HS-27A (cell line): Measurements from ENCODE around the gene SLC25A19.
"Not testable (repeated sequence)": the region's sequence is repeated elsewhere in the genome, so short reads cannot be mapped to it uniquely, and the experiment has no call there.

Experiments used
- DNase-seq: peaks from one replicate; pipeline ENCODE4 v3.0.0-alpha.2; 2012; ENCODE audit warnings: low read depth, missing footprints

SLC25A19 gene

DNA sequence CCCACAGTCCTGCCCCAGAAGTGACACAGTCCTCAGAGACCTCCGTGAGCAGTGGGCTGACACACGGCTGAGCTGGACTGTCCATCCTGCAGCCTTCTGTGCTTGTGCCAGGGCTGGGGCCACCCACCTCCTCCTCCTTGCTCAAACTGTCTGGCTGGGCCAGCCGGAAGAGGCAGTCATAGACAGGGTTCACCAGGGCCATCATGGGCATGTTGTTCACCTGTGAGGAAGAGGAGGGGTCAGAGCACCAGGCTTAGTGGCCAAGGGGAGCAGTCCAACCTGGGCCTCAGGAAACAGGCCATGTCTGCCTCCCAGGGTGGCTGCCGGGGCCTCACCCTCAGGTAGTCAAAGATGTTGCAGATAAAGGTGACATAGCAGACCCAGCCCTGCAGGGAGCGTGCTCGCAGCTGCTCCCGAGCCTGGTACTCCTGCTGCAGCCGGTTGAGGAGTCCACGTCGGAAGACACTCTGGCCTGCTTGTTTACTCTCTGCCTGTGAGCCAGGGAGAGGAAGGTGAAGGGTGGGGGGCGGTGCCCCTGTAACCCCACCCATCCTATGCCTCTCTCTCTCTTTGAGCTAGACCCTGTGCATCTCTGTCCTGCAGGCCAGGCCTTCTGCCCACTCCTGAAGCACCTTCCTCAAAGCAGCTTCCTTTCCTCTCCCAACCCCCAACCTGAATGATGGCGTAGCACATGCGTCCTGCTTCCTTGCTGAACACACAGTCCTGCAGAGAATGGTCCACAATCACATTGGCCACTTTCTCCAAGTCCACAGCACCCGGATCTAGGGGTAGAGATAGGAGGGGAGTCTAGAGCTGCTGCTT, 21.6 kb downstream of the SLC25A19 start:
- no peak for DNase-seq

DNA sequence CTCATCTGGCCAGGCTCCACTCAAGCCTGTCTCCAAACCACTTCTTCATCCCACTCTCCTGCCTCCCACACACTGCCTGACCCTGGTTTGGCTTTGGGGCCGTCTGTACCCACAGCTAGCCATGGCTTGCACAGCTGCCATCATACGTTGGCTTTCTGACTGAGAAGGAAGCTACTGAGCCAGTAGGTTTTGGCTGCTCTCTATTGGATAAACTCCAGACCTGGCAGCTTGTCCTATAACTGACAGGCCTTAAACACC, 22.2 kb downstream of the SLC25A19 start:
- DNase-seq = no peak

DNA sequence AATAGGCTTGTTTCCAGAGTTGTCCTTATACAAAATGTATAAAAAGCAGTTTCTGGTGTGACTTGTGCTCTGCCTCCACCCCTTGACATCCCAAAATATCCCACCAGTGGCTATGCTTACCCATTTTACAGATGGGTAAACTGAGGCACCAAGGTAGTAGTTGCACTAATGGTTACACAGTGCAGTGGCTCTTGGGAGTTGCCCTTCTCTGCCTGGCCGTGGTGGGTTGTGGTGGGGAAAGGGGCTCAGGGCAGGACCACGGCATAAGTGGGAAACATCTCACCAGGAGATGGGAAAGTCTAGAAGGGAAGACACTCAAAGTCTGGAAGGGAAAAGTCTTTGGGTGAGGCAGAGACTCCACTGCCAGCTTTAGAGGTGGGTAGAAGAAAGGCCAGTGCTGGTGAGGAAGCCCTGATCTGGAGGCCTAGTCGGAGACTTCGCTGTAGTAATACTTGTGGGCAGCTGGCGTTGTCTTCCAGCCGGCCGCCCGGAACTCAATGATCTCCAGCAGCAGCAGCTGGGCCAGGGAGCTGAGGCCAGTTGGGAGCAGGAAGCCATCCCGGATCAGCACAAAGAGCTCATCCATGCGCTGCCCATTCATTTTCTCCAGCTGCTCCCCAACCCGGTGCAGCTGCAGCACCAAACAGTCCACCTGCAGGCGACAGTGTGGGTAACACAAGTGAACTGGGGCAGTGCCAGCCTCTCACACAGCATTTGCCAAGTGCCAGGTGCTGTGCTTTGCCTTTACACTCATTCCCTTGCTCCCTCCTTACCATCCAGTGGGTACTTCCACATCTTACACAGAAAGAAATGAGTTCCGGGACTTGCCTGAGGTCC, 22.7 kb downstream of the SLC25A19 start:
- DNase-seq = no peak

DNA sequence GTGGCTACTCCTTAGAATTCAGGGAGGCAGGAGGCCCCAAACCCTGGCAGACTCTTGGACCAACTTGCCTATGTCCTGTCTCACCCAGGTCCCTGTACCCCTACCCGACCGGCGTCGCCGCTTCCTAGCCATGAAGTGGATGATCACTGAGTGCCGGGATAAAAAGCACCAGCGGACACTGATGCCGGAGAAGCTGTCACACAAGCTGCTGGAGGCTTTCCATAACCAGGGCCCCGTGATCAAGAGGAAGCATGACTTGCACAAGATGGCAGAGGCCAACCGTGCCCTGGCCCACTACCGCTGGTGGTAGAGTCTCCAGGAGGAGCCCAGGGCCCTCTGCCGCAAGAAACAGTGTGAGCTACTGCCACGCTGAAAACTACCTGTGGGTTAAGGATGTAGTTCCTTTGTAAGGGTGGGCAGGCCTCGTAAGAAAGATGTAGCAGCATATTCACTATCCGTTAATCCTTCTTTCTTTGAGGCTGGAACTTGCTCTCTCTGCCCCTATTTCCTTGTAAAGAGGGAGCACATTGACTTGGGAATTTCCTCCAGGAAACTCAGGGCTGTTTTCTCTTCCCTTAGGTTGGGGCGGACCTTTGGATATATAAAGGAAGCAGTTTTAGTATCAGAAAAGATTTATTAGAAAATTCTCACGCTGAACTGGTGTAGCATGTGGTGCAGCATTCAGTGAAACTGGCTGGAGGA, 23.5 kb downstream of the SLC25A19 start:
- no peak for DNase-seq

DNA sequence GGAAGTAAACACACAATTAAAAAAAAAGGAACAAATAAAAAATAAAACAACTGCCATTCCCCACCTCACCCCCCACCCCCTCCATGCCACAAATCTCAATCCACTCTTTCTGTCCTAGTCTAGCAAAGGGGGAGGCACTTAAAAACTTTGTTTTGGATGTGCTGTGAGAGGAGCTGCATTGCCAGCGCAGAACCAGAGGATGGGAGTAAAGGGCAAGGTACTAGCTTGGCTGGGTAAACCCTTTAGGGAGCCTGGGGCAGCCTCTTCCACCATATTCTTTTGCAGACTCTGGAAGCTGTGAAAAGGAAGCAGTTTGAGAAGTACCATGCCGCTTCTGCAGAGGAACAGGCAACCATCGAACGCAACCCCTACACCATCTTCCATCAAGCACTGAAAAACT, 26.2 kb downstream of the SLC25A19 start:
- no peak for DNase-seq

DNA sequence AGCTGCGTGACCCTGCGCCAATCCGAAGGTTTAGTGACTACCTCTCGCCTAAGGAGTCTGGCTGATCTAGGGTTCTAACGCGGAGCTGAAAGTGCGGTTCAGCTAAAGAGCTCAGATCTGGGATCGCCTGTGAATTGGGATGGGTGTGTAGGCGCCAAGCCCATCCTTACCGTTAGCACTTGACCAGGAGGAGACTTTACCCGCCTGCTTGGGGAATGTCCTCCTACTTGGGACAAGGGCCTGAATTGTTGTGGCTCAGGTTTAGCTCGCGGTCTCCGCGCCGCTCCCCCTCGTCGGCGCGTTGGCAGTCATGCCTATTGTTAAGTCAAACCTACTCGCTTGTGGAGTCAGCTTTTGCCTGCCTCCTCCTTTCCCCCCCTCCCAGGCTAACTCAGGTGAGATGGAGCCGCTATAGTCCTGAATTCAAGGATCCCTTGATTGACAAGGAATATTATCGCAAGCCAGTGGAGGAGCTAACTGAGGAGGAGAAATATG, 27.1 kb downstream of the SLC25A19 start:
- no peak for DNase-seq

DNA sequence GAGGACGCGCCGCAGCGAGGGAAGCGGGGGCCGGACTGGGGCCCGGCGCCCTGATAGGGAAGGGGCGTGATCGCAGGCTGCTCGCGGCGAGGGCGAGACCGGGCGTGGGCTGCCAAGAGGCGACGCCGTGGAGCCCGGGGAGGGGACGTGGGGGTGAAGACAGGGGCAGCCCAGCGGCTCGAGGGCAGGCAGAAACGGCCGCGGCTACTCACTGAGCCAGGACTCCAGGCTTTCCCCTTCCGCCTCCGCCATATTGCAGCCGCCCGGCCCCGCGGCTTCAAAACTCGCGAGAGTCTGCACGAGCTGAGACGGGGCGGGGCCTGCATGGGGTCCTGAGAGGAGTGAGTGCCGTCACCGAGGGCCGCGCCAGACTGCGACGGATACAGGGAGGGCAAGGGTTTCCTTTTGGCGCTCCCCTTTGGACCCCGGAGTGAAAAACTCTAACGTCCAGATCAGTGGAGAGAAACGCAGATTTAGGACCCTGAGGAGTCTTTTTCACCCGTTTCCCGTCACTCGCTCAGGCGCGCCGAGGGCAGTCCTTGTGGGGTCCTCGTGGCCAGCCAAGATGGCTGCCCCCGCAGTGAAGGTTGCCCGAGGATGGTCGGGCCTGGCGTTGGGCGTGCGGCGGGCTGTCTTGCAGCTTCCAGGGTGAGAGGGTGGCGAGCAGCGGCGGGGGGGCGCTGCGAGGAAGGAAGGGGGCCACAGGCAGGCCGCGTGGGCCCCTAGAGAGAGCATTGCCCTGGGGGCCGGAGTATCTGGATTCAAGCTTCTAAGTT, 27.7 kb downstream of the SLC25A19 start, which contains the start of the genes GGA3 and MRPS7:
GGA3 (minus strand) TSS at position 271 of the 776 bp plus-strand sequence; CDS start at position 252, 19 bp downstream.
MRPS7 (plus strand) TSS at position 544 of the 776 bp plus-strand sequence; CDS start at position 566, 22 bp downstream.
- DNase-seq = peak; percentile 66

DNA sequence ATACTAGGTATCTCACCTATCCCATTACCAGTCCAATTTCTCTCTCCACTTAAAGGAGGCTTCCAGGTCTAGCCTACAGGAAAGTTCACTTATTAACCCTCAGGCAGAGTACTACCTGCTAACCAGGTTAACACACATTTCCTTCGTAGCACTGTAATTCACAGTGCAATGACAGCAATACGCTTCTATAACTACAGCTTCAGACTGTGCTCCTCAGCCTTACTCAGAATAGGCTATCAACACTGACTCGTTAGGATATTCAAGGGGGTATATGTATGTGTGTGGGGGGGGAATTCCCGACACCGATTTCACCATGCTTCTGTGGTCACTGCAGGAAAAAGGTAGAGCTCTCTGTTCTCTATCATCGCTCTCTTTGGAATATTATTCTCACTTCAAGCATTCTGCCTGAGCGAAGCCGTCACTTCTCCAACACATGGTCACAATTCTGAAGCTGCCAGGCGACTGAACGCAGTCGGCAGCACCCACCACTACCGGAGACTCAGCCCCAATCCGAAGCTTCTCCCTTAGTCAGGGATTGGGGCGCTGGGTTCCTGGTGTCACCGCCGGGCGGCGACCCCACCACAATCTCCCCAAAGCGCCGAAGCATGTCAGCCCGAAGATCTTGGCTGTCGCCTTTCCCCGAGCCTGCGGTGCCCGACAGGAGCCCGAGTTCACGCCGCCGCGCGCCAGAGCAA, 28.4 kb downstream of the SLC25A19 start:
- no peak for DNase-seq

DNA sequence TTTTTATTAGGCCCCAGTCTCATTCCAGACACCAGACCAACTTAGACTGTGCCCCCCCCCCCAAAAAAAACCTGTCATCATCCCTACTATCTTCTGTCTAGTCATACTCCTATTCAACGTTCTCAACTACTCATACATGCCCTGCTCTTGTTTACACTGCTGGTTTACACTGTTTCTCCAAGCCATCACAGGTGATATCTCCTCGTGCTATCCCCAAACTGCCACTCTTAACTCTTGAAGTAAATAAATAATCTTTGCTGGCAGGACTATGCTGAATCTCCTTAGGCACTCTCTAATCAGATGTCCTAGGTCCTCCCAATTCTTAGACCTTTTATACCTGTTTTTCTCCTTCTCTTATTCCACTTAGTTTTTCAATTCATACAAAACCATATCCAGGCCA, 32.0 kb downstream of the SLC25A19 start:
- DNase-seq = not testable (repeated sequence)

DNA sequence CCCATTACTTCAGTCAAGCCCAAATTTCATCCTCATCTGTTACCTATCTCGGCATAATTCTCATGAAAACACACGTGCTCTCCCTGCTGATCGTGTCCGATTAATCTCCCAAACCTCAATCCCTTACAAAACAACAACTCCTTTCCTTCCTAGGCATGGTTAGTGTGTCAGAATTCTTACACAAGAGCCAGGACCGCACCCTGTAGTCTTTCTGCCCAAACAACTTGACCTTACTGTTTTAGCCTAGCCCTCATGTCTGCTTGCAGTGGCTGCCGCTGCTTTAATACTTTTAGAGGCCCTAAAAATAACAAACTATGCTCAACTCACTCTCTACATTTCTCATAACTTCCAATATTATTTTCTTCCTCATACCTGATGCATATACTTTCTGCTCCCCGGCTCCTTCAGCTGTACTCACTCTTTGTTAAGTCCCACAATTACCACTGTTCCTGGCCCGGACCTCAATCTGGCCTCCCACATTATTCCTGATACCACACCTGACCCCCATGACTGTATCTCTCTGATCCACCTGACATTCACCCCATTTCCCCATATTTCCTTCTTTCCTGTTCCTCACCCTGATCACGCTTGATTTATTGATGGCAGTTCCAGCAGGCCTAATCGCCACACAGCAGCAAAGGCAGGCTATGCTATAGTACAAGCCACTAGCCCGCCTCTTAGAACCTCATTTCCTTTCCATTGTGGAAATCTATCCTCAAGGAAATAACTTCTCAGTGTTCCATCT, 33.1 kb downstream of the SLC25A19 start:
- not testable (repeated sequence) for DNase-seq

DNA sequence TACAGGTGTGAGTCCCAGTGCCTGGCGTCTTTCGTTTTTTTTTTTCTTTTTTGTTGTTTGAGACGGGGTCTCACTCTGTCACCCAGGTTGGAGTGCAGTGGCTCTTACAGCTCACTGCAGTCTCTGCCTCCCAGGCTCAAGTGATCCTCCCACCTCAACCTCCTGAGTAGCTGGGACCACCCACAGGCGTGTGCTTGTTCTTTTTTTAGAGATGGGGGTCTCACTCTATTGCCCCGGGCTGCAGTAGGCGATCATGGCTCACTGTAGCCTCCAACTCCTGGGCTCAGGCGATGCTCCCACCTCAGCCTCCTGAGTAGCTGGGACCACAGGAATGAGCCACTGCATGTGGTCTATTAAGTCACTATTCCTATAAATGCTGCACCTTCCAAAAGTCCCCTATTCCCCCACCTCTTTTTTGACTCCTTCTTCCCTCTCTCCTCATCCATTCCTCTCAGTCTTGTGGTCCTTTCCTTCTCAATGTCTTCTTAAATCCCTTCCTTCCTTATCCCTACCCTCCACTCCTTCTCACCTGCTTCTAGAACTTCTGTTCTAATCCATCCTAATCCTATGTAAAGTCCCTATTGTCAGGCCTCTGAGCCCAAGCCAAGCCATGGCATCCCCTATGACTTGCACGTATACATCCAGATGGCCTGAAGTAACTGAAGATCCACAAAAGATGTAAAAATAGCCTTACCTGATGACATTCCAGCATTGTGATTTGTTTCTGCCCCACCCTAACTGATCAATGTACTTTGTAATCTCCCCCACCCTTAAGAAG, 37.0 kb downstream of the SLC25A19 start:
- no peak for DNase-seq

DNA sequence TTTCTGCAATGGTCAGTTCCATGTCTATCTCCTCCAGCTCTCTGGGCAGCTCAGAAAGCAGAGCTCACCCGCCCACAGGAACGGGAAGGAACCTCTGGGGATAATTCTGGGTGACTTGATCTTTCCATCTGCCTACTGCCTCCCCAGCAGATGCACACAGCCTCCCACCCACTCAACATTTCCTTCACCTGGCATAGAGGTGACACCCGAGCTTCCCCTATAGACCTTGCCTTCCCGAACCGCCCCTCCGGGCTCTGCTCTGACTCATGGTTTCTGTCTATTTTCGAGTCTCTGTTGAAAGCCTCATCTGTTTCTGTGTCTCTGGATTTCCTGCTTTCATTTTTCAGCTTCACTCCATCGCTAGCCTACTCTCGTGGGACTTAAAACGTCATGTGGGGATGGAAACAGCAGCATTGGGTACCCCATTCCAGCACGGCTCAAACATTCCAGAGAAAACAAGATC, 39.2 kb downstream of the SLC25A19 start:
- no peak for DNase-seq

DNA sequence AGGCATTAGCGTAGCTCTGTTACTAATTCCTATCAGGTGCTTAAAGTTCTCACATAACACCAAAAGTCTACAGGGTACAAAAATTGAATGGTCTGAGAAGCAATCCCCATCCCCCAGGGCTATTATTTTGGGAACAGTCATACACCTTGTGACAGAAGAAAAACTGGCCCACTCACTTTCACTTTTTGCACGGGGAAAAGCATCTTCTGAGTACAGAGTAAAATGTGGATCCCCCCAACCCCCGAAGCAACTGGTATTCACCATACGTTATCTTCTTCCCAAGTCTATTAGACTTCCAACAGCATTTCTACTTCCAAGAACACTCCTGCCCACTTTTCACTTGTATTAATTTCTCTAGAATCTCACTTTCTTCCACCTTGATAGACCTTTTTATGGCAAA, 39.7 kb downstream of the SLC25A19 start:
- no peak for DNase-seq

DNA sequence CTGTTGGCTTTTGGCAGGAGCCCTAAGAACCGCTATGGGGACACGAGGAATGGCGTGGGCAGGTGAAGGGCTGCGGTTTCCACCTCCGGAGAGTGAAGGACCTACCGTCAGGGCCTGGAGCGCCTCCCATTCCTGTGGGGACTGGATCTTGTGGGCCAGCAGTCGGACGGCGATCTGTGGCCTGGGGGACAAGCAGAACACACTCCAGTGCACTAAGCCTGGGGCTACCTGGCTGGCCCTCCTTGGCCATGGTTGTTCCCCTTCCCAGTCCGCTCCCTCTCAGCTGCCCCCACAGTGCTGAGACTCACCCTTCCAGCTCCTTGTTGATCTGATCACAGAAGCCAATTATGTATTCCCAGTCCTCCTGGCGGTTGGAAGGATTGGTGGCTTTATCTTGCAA, 42.8 kb downstream of the SLC25A19 start:
- no peak for DNase-seq

DNA sequence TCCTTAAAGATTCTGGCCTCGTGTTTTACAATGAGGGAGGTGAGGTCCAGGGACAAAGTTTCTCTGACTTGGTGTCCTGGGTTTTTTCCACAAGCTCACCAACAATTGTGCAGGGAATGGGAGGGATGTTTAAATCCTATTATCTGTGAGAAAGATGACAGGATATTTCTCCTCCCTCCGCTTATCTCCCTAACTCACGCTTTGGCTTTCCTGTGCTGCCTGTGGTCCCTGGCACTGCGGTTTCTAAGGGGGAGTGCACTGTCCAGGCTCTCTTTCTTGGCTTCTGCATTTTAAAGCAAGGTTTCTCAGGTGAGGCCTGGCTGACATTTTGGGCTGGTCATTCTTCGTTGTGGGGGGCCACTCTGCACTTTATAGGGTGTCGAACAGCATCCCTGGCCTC, 44.2 kb downstream of the SLC25A19 start:
- DNase-seq = no peak

DNA sequence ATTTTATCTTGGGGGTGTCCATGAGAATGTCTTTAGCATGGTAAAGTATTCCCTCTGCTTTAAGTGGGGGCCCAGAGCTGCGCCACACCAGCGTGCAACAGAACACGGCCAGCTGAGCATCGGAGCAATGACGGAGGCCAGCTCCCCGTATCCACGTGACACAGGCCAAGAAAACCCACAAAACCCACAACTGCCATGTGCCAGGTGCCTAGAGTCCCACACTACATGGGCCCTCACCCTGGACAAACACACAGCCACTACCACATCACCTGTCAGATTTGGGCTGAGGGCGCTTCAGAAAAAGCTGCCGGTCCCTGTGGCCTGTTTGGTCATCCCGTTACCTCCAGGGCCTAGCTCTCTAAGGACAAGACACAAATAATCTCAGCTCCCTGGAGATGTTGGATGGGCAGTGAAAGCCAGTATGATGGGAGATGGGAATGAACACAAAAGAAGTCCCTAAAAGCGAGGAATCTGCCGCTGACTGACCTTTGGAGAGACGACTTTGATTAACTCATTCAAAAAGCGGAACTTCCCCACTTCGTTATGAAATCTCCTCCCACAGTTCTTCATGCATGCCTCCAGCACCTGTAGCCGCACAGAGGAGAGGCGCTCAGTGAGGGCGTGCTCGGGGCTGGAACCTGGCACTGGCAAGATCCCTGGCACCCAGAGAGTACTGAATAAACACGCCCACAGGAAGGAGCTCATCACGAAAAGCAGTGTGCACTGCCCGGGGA, 44.9 kb downstream of the SLC25A19 start:
- DNase-seq = no peak

DNA sequence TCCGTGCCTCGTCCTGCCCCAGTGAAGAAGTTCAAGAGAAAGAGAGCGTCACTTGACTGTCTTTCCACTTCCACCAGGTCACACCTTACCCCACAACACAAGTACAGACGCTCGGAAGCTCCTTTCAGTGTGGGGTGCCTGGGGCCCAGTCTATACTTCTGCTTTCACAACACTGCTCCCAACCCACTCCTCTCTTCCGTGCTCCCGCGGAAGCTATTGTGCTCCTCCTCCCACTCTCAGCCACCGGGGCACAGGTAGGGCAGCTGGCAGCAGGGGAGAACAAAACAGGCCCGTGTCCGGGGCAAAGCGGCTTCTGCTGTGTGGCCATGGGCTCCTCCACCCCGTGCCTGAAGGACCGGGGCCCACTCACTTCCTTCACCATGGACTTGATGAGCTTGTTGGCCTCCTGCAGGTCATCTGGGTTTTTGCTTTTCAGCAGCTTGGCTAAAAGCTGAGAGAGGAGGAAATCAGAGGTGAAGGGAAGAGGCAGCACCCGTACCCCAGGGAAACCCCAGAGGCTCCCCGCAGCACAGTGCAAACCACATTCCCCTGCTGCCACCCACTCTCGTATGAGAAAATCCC, 46.7 kb downstream of the SLC25A19 start:
- DNase-seq = no peak

DNA sequence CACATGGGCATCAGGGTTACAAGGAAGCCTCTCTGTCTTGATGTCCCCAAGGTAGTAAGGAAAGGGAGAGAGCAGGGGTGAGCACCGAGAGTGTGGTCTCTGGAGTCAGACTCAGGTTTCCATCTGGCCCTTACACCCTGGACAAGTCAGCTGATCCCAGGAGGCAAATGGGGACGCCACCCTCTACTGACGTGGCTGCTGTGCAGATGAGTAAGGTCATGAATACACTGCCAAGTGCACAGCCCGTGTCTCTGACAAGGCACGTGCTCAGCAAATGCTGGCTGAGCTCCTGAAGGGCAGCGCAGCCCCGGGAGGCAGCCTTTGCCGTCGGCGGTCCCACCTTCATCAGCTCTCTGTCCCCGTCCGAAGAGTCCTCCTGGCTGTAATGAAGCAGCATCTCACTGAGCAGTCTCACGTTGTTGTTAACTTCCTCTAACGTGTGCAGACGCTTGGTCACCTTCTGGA, 47.2 kb downstream of the SLC25A19 start:
- no peak for DNase-seq
